GM12874 (cell line): ENCODE measurements around the gene KDM2B.

Experiments
- TF ChIP-seq, protein P1 (sequence below): IDR thresholded peaks from 2 replicates; pipeline ENCODE4 v1.5.1; 2011; ENCODE audit warnings: low read depth, mild to moderate bottlenecking, control low read depth, low read length, moderate library complexity; ENCODE audit not compliant: insufficient read depth

The KDM2B gene

DNA sequence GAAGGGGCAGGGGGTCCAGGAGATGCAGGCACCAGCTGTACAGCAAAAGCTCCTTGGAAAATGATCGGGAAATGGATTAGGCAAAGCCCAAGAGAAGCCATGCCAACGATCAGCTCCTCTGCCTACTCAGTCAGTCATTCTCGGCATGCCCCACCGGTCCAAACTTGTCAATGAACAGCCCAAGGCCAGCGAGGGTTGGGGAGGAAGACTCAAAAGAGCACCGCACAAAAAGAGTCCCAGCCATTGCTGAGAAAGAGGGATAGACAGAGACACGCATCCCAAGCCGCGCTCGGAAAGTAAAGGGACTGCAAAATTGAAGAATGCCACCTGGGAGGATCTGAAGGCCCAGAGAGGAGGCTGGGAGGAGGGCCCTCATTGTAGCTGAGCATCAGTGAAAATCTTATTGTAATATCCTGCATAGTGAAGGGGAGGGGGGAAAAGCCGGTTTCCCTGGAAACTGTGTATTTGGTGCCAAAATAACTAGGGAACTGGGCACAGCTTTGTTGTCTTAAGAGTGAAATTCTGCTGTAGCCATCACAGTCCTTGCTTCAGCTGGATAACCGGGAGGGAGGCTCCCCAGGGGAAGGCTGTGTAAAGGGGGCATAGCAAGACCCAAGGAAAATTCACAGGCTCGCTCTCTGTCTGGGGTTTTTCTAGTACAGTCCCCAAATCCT, 4.7 kb downstream of the KDM2B start:
- TF ChIP-seq, protein P1, sequence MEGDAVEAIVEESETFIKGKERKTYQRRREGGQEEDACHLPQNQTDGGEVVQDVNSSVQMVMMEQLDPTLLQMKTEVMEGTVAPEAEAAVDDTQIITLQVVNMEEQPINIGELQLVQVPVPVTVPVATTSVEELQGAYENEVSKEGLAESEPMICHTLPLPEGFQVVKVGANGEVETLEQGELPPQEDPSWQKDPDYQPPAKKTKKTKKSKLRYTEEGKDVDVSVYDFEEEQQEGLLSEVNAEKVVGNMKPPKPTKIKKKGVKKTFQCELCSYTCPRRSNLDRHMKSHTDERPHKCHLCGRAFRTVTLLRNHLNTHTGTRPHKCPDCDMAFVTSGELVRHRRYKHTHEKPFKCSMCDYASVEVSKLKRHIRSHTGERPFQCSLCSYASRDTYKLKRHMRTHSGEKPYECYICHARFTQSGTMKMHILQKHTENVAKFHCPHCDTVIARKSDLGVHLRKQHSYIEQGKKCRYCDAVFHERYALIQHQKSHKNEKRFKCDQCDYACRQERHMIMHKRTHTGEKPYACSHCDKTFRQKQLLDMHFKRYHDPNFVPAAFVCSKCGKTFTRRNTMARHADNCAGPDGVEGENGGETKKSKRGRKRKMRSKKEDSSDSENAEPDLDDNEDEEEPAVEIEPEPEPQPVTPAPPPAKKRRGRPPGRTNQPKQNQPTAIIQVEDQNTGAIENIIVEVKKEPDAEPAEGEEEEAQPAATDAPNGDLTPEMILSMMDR: no peak

DNA sequence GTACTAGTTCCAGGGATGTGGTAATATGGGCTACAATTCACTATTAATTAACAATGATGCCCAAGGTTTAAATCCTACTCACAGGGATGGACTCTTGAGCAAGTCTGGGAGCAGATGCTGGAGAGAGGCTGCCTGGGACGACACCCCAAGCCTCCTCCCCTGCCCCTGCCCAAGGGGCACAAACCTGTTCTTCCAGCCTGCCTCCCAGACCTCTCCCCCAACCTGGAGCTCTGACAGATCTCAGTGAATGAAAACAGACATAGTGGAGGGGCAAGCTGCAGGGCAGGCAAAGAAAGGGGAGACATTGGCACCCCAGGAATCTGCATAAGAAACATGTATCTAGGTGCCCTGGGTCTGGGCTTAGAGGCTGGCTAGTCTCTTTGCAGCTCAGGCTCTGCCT, 5.8 kb downstream of the KDM2B start:
- TF ChIP-seq, protein P1: no peak

DNA sequence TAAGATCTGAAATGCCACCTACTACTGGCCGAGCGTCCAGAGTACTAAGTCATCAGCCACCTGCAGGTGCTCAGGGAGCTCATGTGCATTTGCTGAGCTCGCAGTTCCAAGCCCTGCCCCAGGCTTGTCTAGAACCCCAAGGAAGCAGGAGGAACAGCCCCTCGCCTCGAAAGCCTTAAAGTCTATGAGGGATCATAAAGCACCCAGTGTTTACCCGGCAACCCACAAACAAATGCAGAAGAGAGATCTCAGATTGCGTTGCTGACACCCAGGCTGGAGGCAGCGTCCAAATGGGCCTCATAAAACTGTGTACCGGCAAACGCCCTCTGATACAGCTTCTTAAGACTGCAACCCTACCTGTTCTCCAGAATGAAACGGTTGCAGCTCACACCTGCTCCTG, 6.8 kb downstream of the KDM2B start:
- TF ChIP-seq, protein P1: no peak

DNA sequence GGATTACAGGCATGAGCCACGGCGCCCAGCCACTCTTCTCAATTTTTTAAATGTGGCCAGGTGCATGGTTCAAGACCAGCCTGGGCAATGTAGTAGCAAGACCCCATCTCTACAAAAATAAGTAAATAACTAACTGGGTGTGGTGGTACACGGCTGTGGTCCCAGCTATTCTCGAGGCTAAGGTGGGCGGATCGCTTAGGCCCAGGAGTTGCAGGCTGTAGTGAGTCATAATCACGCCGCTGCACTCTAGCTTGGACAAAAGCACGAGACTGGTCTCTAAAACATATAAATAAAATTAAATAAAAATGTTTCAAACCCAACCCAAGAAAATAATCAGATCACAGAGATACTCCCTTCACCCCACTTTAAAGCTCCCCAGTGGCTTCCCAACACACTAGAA, 8.9 kb downstream of the KDM2B start:
- TF ChIP-seq, protein P1: no peak

DNA sequence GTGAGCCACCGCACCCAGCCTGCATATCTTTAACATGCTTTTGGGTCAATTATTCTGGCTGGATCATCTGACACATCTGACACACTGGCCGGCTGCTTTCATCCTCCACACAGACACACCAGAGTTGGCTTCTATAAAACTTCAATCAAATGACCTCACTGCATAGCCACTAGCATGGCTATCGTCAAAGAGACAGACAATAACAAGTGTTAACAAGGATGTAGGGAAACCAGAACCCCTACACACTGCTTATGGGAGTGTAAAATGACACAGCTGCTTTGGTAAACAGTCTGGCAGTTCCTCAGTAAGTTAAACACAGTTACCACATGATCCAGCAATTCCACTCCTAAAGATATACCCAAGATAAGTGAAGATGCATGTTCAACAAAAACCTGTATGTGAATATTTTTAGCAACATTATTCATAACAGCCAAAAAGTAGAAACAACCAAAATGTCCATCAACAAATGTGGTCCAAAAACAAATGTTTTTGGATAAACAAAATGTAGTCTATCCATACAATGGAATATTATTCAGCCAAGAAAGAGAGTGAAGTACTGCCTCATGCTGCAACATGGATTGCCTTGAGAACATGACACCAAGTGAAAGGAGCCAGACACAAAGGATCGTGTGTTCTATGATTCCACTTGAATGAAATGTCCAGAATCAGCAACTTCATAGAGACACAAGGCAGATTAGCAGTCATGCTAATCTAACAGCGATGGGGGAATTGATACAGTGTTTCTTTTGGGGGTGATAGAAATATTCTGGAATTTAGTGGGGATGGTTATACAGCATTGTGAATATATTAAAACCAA, 10.1 kb downstream of the KDM2B start:
- TF ChIP-seq, protein P1: no peak

DNA sequence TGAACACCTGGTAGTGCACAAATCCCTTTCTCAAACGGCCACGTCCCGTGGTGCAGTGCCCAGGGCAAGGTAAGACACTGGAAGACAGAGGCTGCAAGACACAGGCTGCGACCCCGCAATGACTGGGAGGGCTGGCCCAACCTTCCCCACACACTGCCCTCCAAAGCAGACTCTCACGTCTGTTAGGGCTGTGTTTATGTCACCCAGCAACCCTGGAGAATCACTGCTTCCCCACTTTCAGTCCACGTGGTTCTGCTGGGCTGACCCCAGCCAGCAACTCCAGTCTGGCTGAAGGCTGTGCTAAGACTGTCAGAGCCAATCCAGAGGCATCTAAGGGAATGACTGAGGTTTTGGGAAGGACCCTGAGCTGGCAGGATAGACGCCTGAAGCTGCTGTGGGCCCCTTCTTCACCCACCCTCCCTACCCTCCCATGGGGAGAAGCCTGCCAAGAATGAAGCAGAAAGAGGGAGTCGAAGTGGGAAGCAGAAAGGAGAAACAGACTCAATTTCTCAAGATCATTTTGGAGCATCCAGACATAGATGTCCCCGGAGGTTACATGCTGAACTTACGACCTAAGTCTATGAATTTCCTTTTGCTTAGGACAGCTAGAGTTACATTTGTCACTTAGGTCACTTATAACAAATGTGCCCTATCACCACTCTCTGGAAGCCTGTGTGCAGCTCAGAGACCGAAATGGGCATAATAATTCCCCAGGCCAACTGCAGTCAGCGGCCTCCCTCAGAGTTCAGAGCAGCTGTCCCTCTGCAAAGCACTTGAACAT, 11.7 kb downstream of the KDM2B start:
- TF ChIP-seq, protein P1: no peak

DNA sequence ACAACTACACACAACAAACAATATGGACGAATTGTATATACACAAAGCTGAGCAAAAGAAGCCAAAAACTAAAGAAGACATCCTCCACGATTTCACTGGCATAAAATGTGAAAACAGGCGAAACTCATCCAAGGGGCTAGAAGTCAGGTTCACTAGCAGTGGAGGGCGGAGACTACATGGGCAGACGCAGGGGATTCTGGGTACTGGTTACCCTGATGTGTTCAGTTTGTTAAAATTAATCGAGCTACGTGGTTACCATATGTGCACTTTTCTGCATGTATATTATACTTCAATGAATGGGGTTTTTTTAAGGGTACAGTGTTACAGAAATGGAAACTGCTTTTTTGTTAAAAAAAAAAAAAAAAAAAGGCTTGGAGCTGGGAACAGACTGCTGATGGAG, 12.3 kb downstream of the KDM2B start:
- TF ChIP-seq, protein P1: no peak
